ENCODE measurements around the gene SH2D6.
A peak's percentile ranks its signal among the peaks of the same experiment; 100 is the strongest.

Gene SH2D6

GRCh38 chr2:85468096-85468703 is 49.7 kb downstream of the SH2D6 start:
- no peak for TF ChIP-seq CTCF (IDR thresholded peaks at IDR 0.05; ENCODE audit: low read depth, low read length)
- Histone ChIP-seq H3K4me3 (ENCODE audit: low read depth, low read length) (no peak overlapping the region), H3K9me3 (no peaks in the 10 kb centered on the region), H3K27me3 (no peaks in the 10 kb centered on the region), H3K4me1 (no peaks in the 10 kb centered on the region), H3K36me3 (no peaks in the 10 kb centered on the region)
- DNase-seq, result no peak

DNA sequence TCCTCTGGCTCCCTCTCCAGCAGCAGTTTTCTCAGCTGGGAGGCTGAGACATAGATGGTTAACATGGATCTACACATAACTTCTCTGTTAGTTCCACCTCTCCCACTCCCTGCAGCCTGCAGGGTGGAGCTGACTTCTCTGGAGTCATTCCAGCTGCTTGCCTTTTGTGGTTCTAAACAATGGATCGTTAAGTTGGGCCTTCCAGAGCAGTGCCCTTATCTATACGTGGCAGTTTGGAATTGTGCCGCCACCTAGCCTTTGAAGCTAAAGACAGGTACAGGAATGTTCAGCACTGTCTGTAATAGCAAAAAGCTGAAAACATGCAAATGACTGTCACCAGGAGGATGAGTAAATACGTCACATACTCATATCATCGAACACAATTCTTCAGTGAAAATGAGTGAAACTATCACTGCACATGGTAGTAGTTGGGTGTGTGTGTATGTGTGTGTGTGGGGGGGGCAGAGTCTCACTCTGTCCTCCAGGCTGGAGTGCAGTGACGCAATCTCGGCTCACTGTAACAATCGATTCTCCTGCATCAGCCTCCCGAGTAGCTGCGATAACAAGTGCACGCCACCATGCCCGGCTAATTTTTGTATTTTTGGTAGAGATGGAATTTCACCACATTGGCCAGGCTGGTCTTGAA is 50.3 kb downstream of the SH2D6 start:
- no peak for TF ChIP-seq CTCF (IDR thresholded peaks at IDR 0.05; ENCODE audit: low read depth, low read length)
- Histone ChIP-seq H3K4me1 (no peaks in the 10 kb centered on the region), H3K9me3 (no peaks in the 10 kb centered on the region), H3K4me3 (ENCODE audit: low read depth, low read length) (no peak overlapping the region), H3K36me3 (no peaks in the 10 kb centered on the region), H3K27me3 (no peaks in the 10 kb centered on the region)
- peak; percentile 16 for DNase-seq

GRCh38 chr2:85470850-85471800 is 52.6 kb downstream of the SH2D6 start:
- TF ChIP-seq CTCF (IDR thresholded peaks at IDR 0.05; ENCODE audit: low read depth, low read length), result no peak
- DNase-seq, result peak; percentile 18
- Histone ChIP-seq H3K27me3 (no peaks in the 10 kb centered on the region), H3K4me1 (no peaks in the 10 kb centered on the region), H3K36me3 (no peaks in the 10 kb centered on the region), H3K9me3 (no peaks in the 10 kb centered on the region), H3K4me3 (ENCODE audit: low read depth, low read length) (no peak overlapping the region)

GRCh38 chr2:85472261-85472660 is 53.7 kb downstream of the SH2D6 start:
- no peaks in the 10 kb centered on the region for H3K9me3 ChIP-seq
- H3K4me1 ChIP-seq, result no peaks in the 10 kb centered on the region
- H3K4me3 ChIP-seq (ENCODE audit: low read depth, low read length), result no peak overlapping the region
- no peaks in the 10 kb centered on the region for H3K27me3 ChIP-seq
- no peak for TF ChIP-seq CTCF (IDR thresholded peaks at IDR 0.05; ENCODE audit: low read depth, low read length)
- DNase-seq, result no peak
- H3K36me3 ChIP-seq, result no peaks in the 10 kb centered on the region

GRCh38 chr2:85475799-85476490 is 57.4 kb downstream of the SH2D6 start:
- no peak for DNase-seq
- no peak overlapping the region for H3K4me3 ChIP-seq (ENCODE audit: low read depth, low read length)
- no peak for TF ChIP-seq CTCF (IDR thresholded peaks at IDR 0.05; ENCODE audit: low read depth, low read length)

More at GRCh38 chr2:85475799-85476490, 57.4 kb downstream of the SH2D6 start:
- H3K4me1 ChIP-seq, result no peaks in the 10 kb centered on the region
- no peaks in the 10 kb centered on the region for H3K9me3 ChIP-seq
- H3K27me3 ChIP-seq, result no peaks in the 10 kb centered on the region
- no peaks in the 10 kb centered on the region for H3K36me3 ChIP-seq

Measured in BE2C (cell line).